C4-2B (cell line): ENCODE measurements around the gene UACA.

ENCODE experiments used
- CTCF ChIP-seq: fragments of 450-650 bp; conservative IDR thresholded peaks from 2 replicates; pipeline ENCODE4 v1.5.1; 2017; ENCODE audit warnings: mild to moderate bottlenecking
- ZFX ChIP-seq: fragments of 450-650 bp; IDR thresholded peaks from 2 replicates; pipeline ENCODE4 v1.6.1; 2017

GRCh38 chr15:70742928-70743327 is 20.4 kb downstream of the UACA start:
- TF ChIP-seq CTCF (no peak), ZFX (no peak)
